Uterus (tissue), 4 donors: Measurements from ENCODE around the gene ESR2. TPM values are rescaled to one million over a fixed set of nuclear protein-coding genes. Genes with fewer than 3 reads are reported as not detected.

Experiments
- DNase-seq, 2 donors: peaks; one replicate each; pipeline ENCODE4 v3.0.0-alpha.2; 2019 to 2020
- H3K27ac ChIP-seq, 2 donors: fragments of 200-600 bp; sonication (generic); 1 replicate in 1 of 2; 2 replicates in 1 of 2; pipeline ENCODE4 v1.5.1; 2016 to 2018
- H3K27me3 ChIP-seq, 2 donors: fragments of 200-600 bp; sonication (generic); one replicate each; pipeline ENCODE4 v1.5.1; 2018 to 2019; ENCODE audit warnings: control low read depth in 1 of 2
- H3K36me3 ChIP-seq, 2 donors: fragments of 200-600 bp; sonication (generic); one replicate each; pipeline ENCODE4 v1.5.1; 2019; ENCODE audit warnings: control low read depth in 1 of 2
- H3K4me1 ChIP-seq, 2 donors: fragments of 200-600 bp; sonication (generic); one replicate each; pipeline ENCODE4 v1.5.1; 2018 to 2019; ENCODE audit warnings: control low read depth in 1 of 2
- H3K4me3 ChIP-seq, 2 donors: fragments of 200-600 bp; sonication (generic); 1 replicate in 1 of 2; 2 replicates in 1 of 2; pipeline ENCODE4 v1.5.1; 2018 to 2019; ENCODE audit warnings: mild to moderate bottlenecking in 1 of 2
- H3K9me3 ChIP-seq, 2 donors: fragments of 200-600 bp; sonication (generic); one replicate each; pipeline ENCODE4 v1.5.1; 2019; ENCODE audit warnings: control low read depth in 1 of 2
- POLR2A ChIP-seq, 2 donors: fragments of 450-650 bp; IDR thresholded peaks; one replicate each; pipeline ENCODE4 v1.6.1; 2016; ENCODE audit warnings: antibody characterized with exemption in 2 of 2, mild to moderate bottlenecking in 1 of 2, moderate library complexity in 1 of 2
- intact Hi-C: fragments of 100-400 bp; cut with DNase I; formaldehyde crosslinking; loops from one replicate; pipeline ENCODE4 v1.15.1; 2023; ENCODE audit warnings: low total_unique reads
- total RNA-seq, 4 donors: library from RNA; depleted of rRNA in 3 of 4; stranded (reverse); fragments of >200 nt in 3 of 4; gene quantifications; one replicate each; pipeline versions ENCODE4 v1.1.0 to v1.2.4, GENCODE V29; 2014 to 2023
- TF ChIP-seq, protein P1 (sequence below), 4 experiments: fragments of 200-600 bp in 2 of 4; fragments of 450-650 bp in 2 of 4; sonication (generic) in 2 of 4; IDR thresholded peaks; one replicate each; pipeline ENCODE4 v1.5.1; 2016 to 2019; ENCODE audit warnings: antibody characterized with exemption in 4 of 4, mild to moderate bottlenecking in 2 of 4, moderate library complexity in 1 of 4
- donor health status: DM: yes; HTN: yes; CAD: no.

ESR2 gene
- total RNA-seq, 4 donors from 2014 or later = 0.41 to 8.2 (median 3.9) TPM

DNA sequence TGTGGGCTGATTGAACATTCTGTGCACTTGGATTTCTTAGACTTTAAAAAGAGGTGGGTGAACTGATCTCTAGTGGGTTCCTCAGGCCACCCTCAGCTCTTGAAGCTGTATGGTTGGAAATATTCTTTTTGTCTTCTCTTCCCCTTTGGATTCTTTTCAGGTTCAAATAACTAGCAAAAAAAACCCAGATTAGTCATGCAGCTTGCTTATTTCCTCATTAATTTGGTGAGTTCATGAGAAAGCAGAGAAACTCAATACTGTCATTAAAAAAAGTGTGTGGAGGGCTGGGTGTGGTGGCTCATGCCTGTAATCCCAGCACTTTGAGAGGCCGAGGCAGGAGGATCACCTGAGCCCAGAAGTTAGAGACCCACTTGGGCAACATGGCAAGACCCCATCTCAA is 183.4 kb downstream of the ESR2 start:
- TF ChIP-seq, protein P1, sequence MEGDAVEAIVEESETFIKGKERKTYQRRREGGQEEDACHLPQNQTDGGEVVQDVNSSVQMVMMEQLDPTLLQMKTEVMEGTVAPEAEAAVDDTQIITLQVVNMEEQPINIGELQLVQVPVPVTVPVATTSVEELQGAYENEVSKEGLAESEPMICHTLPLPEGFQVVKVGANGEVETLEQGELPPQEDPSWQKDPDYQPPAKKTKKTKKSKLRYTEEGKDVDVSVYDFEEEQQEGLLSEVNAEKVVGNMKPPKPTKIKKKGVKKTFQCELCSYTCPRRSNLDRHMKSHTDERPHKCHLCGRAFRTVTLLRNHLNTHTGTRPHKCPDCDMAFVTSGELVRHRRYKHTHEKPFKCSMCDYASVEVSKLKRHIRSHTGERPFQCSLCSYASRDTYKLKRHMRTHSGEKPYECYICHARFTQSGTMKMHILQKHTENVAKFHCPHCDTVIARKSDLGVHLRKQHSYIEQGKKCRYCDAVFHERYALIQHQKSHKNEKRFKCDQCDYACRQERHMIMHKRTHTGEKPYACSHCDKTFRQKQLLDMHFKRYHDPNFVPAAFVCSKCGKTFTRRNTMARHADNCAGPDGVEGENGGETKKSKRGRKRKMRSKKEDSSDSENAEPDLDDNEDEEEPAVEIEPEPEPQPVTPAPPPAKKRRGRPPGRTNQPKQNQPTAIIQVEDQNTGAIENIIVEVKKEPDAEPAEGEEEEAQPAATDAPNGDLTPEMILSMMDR (IDR thresholded peaks at IDR 0.05) = no peak
- TF ChIP-seq POLR2A (IDR thresholded peaks at IDR 0.05) = no peak
- intact Hi-C loops = no loop called here

DNA sequence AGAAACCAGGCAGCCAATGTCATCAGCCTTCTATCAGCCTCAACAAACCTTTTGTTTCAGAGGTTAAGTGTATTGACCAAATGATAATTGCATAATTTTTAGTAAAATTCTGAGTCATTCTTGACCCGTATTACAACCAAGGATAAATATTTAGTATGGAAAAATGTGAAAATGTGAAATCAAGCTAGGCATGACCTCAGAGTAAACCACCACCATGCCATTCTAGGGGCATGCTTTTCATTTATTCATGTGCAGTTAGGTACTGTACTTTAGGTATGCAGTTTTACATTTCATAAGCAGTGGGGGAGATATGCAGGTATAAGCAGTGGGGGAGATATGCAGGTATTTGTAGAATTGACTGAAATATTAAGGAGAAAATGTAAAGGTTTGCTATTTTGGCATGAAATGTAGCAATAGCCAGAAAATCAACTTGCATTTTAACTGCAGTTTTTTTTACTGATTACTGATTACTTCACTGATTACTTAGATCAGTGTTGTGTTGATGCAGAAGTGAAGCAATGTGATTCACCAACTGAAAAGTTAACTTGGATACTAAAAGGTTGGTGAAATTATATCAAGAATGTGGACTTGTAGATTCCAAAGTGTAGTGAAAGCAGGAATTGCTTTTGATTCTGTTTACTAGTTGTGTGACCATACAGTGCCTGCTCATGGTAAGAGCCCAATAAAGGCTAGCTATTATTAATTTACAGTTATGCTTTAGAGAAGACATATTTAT is 184.2 kb downstream of the ESR2 start:
- Histone ChIP-seq H3K36me3 (no peaks in the 10 kb centered on the region), H3K27me3 (no peaks in the 10 kb centered on the region), H3K27ac (no peak overlapping the region), H3K4me3 (no peak overlapping the region), H3K9me3 (no peaks in the 10 kb centered on the region), H3K4me1 (no peaks in the 10 kb centered on the region)
- no peak for DNase-seq
- TF ChIP-seq POLR2A (IDR thresholded peaks at IDR 0.05) = no peak
- TF ChIP-seq, protein P1 (IDR thresholded peaks at IDR 0.05) = no peak
- intact Hi-C loops = no loop called here

More for the DNA sequence above, 183.4 kb downstream of the ESR2 start:
- H3K27ac ChIP-seq = no peak overlapping the region
- no peaks in the 10 kb centered on the region for H3K4me1 ChIP-seq
- no peak for DNase-seq
- no peaks in the 10 kb centered on the region for H3K36me3 ChIP-seq
- no peak overlapping the region for H3K4me3 ChIP-seq
- no peaks in the 10 kb centered on the region for H3K27me3 ChIP-seq
- H3K9me3 ChIP-seq = no peaks in the 10 kb centered on the region

DNA sequence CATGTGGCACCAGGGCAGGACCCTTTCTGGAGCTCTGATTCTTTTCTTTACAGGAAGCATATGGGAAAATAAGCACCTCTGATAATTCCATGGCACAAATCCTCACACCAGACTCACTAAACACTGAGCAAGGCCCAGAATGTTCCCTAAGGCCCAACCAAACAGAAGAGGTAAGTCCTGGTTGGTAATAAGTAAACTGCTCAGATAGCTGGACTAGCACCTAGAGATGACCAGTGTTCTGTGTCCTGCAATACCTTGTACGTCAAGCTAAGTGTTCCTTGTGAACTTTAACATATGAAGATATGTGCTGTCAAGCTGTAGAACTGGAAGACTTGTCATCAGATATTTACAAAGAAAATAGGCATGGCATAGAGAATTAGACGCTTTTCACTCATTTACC is 186.7 kb downstream of the ESR2 start:
- TF ChIP-seq POLR2A (IDR thresholded peaks at IDR 0.05) = no peak
- TF ChIP-seq, protein P1 (IDR thresholded peaks at IDR 0.05) = no peak
- Histone ChIP-seq H3K27ac (no peak overlapping the region), H3K9me3 (no peaks in the 10 kb centered on the region), H3K4me3 (no peak overlapping the region), H3K36me3 (no peaks in the 10 kb centered on the region), H3K4me1 (no peaks in the 10 kb centered on the region), H3K27me3 (no peaks in the 10 kb centered on the region)
- DNase-seq = no peak
- intact Hi-C loops = no loop called here

DNA sequence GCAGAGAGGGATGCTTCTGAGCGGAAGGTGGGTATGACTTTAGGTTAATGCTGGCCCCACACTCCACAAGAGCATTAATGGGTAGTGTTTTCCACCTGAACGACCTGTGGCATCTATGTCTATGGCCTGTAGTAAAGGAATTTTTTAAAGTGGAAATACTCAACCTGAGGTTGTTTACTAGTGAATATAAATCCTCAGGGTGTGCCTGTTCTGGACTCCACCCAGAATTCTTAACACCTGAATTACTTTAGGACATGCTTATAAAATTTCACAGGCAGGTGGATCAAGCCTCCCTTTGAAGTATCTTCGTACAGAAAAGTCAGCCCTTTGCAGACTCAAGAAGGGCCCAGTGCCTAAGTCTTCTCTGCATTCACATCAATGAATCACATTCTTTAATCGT is 196.1 kb downstream of the ESR2 start:
- intact Hi-C loops = no loop called here

DNA sequence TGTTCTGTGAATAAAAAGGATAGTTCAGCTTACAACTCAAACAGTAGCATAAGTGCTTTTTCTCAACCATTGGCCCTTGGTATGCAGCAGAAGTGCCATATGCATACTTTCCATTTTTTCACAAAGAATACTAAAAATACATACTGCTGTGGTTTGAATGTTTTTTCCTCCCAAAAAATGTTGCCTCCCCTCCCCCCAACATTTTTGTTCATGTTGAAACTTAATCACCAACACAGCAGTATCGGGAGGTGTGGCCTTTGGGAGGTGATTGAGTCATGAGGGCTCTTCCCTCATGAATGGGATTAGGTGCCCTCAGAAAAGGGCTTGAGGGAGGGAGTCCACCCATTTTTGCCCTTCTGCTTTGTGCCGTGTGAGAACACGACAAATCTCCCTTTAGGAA is 198.6 kb downstream of the ESR2 start:
- Histone ChIP-seq H3K27me3 (no peaks in the 10 kb centered on the region), H3K4me1 (no peaks in the 10 kb centered on the region), H3K27ac (no peak overlapping the region), H3K9me3 (no peaks in the 10 kb centered on the region), H3K4me3 (no peak overlapping the region), H3K36me3 (no peaks in the 10 kb centered on the region)
- TF ChIP-seq, protein P1 (IDR thresholded peaks at IDR 0.05) = no peak
- no peak for DNase-seq
- intact Hi-C loops = no loop called here

More for the DNA sequence above, 196.1 kb downstream of the ESR2 start:
- no peaks in the 10 kb centered on the region for H3K36me3 ChIP-seq
- H3K27ac ChIP-seq = no peak overlapping the region
- no peaks in the 10 kb centered on the region for H3K4me1 ChIP-seq
- DNase-seq = no peak
- H3K27me3 ChIP-seq = no peaks in the 10 kb centered on the region
- no peak overlapping the region for H3K4me3 ChIP-seq
- TF ChIP-seq, protein P1 (IDR thresholded peaks at IDR 0.05) = no peak
- TF ChIP-seq POLR2A (IDR thresholded peaks at IDR 0.05) = no peak
- H3K9me3 ChIP-seq = no peaks in the 10 kb centered on the region
